K562 (cell line): ENCODE data around the gene AP1M2. TPM values are rescaled to one million over a fixed set of nuclear protein-coding genes. Genes with fewer than 3 reads are reported as not detected.

ENCODE experiments used
- ATF7 ChIP-seq: fragments of 450-650 bp; IDR thresholded peaks from 2 replicates; pipeline ENCODE4 v1.7.1; 2014; ENCODE audit warnings: mild to moderate bottlenecking, moderate library complexity
- CCNT2 ChIP-seq: IDR thresholded peaks from 2 replicates; pipeline ENCODE4 v1.6.1; 2011; ENCODE audit warnings: borderline replicate concordance, low read depth, mild to moderate bottlenecking, moderate library complexity, mixed read lengths, low read length; ENCODE audit not compliant: insufficient read length; ENCODE audit errors: extremely low read depth
- ELK3 ChIP-seq: fragments of 450-650 bp; formaldehyde crosslinking; IDR thresholded peaks from 2 replicates; pipeline ENCODE4 v1.4.0; 2020; ENCODE audit warnings: mild to moderate bottlenecking
- EZH2 ChIP-seq: IDR thresholded peaks from 2 replicates; pipeline ENCODE4 v1.6.1; 2012; ENCODE audit warnings: low read depth, mild to moderate bottlenecking, inconsistent platforms, low read length, borderline replicate concordance
- GTF2A2 ChIP-seq: IDR thresholded peaks from 2 replicates; pipeline ENCODE4 v1.6.1; 2016; ENCODE audit warnings: mild to moderate bottlenecking, missing genetic modification characterization, missing compliant biosample characterization
- HIVEP1 ChIP-seq: fragments of 250-450 bp; sonication (Bioruptor Pico); IDR thresholded peaks from 2 replicates; pipeline ENCODE4 v1.4.0; 2020; ENCODE audit warnings: mild to moderate bottlenecking
- HNRNPK ChIP-seq: fragments of 200-400 bp; formaldehyde crosslinking; IDR thresholded peaks from one replicate; pipeline ENCODE4 v1.6.1; 2018; ENCODE audit warnings: mild to moderate bottlenecking, low read depth, low read length; ENCODE audit not compliant: poor library complexity, severe bottlenecking
- KLF16 ChIP-seq: IDR thresholded peaks from 2 replicates; pipeline ENCODE4 v1.6.1; 2016; ENCODE audit warnings: antibody characterized with exemption
- L3MBTL2 ChIP-seq: fragments of 450-650 bp; IDR thresholded peaks from 2 replicates; pipeline ENCODE4 v1.6.1; 2016; ENCODE audit warnings: mild to moderate bottlenecking, moderate library complexity
- NFE2 ChIP-seq: IDR thresholded peaks from 2 replicates; pipeline ENCODE4 v1.6.1; 2014; ENCODE audit warnings: antibody characterized with exemption, low read depth
- PML ChIP-seq: IDR thresholded peaks from 2 replicates; pipeline ENCODE4 v1.6.1; 2012; ENCODE audit warnings: low read length, inconsistent platforms
- POLR3G ChIP-seq: IDR thresholded peaks from 2 replicates; pipeline ENCODE4 v1.6.1; 2011; ENCODE audit not compliant: insufficient read length, insufficient replicate concordance; ENCODE audit errors: extremely low read depth
- RBM34 ChIP-seq: fragments of 200-400 bp; formaldehyde crosslinking; IDR thresholded peaks from 2 replicates; pipeline ENCODE4 v1.6.1; 2018; ENCODE audit warnings: low read length, borderline replicate concordance; ENCODE audit not compliant: insufficient read depth
- RBM39 ChIP-seq: fragments of 200-400 bp; formaldehyde crosslinking; optimal IDR thresholded peaks from 2 replicates; pipeline ENCODE3; 2018; ENCODE audit warnings: low read depth, low read length
- SETDB1 ChIP-seq: IDR thresholded peaks from one replicate; pipeline ENCODE4 v1.6.1; 2012; ENCODE audit warnings: low read length, control low read depth, inconsistent platforms
- SRSF3 ChIP-seq: fragments of 200-400 bp; formaldehyde crosslinking; IDR thresholded peaks from 2 replicates; pipeline ENCODE4 v1.6.1; 2016; ENCODE audit warnings: mild to moderate bottlenecking, low read length, moderate library complexity; ENCODE audit not compliant: insufficient read depth
- STAT5B ChIP-seq: fragments of 250-450 bp; sonication (Bioruptor Pico); IDR thresholded peaks from 2 replicates; pipeline ENCODE4 v1.8.0; 2021; ENCODE audit warnings: mild to moderate bottlenecking, inconsistent platforms
- TEAD2 ChIP-seq: fragments of 450-650 bp; IDR thresholded peaks from 2 replicates; pipeline ENCODE4 v1.6.1; 2016; ENCODE audit warnings: missing genetic modification characterization, control low read depth, missing compliant biosample characterization
- TRIM28 ChIP-seq: fragments of 450-650 bp; IDR thresholded peaks from 2 replicates; pipeline ENCODE4 v1.6.1; 2017
- ZC3H11A ChIP-seq: IDR thresholded peaks from 2 replicates; pipeline ENCODE4 v1.6.1; 2012; ENCODE audit warnings: low read depth, low read length, improper control_type of control experiment
- ZNF24 ChIP-seq: fragments of 450-650 bp; IDR thresholded peaks from 2 replicates; pipeline ENCODE4 v1.6.1; 2016
- ZNF75A ChIP-seq: fragments of 450-650 bp; formaldehyde crosslinking; IDR thresholded peaks from 2 replicates; pipeline ENCODE4 v1.4.0; 2020; ENCODE audit warnings: mild to moderate bottlenecking
- polyA plus RNA-seq, 8 experiments: library from polyadenylated mRNA; depleted of rRNA in 4 of 8; stranded (reverse) in 5 of 8; unstranded in 3 of 8; fragments of >200 nt; fragmentation: Nextera tagmentation in 2 of 8; fragmentation: Illumina TruSeq in 1 of 8; extraction: Ambion mirVana in 2 of 8; extraction: Trizol in 1 of 8; gene quantifications; 2 replicates each; pipeline versions ENCODE4 v1.2.1 to v1.2.3, GENCODE V29; 2011 to 2014; ENCODE audit warnings: inconsistent platforms in 1 of 8, missing spikeins in 1 of 8
- total RNA-seq, 7 experiments: library from RNA; depleted of rRNA in 6 of 7; stranded (reverse); fragments of >200 nt in 6 of 7; fragmentation: Illumina TruSeq in 2 of 7; extraction: Trizol in 2 of 7; gene quantifications; 2 replicates each; pipeline versions ENCODE4 v1.2.1 to v1.2.3, GENCODE V29; 2011 to 2021; ENCODE audit warnings: low replicate concordance in 1 of 7
- TF ChIP-seq, protein P1 (sequence below): fragments of 250-450 bp; sonication (Bioruptor Pico); IDR thresholded peaks from 2 replicates; pipeline ENCODE4 v1.5.0; 2020; ENCODE audit warnings: mild to moderate bottlenecking
- TF ChIP-seq, protein P2 (sequence below): fragments of 250-450 bp; sonication (Bioruptor Pico); IDR thresholded peaks from 2 replicates; pipeline ENCODE4 v1.9.0; 2021; ENCODE audit warnings: mild to moderate bottlenecking
- TF ChIP-seq, protein P3 (sequence below): fragments of 450-650 bp; formaldehyde crosslinking; IDR thresholded peaks from 2 replicates; pipeline ENCODE4 v1.4.0; 2020; ENCODE audit warnings: mild to moderate bottlenecking, moderate library complexity
- TF ChIP-seq, protein P4 (sequence below): fragments of 250-450 bp; sonication (Bioruptor Pico); IDR thresholded peaks from 2 replicates; pipeline ENCODE4 v1.4.0; 2020

AP1M2 gene
- total and polyA plus RNA-seq, 9 of the 15 experiments (the other 6 are each of a cell fraction or from before 2014, with no cell fraction given) = 0.33 to 1.4 (median 0.89) TPM; not detected in 1

DNA sequence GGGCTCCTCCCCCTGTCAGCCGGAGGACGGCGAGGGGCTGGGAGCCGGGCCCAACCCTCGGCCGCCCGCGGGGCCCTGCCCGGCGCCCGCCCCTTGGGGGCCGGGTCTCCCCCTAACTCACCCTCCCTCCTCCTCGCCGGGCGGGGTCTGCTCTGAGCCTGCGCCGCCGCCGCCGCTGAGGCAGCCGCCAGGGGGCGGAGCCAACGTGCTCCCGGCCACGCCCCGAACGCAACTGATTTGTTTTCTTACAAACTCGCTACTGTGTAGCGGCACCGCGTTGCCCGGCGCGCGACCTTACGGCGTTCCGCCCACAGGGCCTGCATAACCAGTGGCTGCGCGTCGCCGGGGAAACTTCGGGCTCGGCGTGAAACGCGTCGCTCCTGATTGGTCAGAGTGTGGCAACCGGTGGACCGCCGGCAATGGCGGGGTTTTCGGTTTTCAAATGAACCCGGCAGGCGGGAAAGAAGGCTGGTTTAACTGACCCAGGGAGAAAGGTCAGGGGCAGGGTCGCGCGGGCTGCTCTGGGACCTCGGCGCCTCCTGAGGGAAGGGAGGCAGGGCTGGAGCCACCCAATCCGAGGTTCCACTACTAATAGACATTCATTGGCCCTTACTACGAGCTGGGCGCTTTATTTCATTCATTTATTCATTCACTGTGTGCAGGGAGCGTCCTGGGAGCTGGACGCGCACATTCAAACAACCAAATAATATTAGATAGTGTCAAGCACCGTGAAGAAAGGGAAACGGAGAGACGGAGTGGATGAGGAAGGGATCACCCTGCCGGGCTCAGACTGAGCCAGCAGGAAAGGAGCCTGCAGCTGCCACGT lies 18.1 kb downstream of the AP1M2 start, which contains the start of gene CDKN2D (continued):
- TF ChIP-seq TEAD2 (tag) = no peak
- TF ChIP-seq EZH2 = no peak
- TF ChIP-seq NFE2 = no peak
- TF ChIP-seq ELK3 = no peak
- TF ChIP-seq, protein P1, sequence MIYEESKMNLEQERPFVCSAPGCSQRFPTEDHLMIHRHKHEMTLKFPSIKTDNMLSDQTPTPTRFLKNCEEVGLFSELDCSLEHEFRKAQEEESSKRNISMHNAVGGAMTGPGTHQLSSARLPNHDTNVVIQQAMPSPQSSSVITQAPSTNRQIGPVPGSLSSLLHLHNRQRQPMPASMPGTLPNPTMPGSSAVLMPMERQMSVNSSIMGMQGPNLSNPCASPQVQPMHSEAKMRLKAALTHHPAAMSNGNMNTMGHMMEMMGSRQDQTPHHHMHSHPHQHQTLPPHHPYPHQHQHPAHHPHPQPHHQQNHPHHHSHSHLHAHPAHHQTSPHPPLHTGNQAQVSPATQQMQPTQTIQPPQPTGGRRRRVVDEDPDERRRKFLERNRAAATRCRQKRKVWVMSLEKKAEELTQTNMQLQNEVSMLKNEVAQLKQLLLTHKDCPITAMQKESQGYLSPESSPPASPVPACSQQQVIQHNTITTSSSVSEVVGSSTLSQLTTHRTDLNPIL (CRISPR knock-in tag) = no peak
- no peak for TF ChIP-seq POLR3G
- peak; percentile 92 for TF ChIP-seq L3MBTL2
- TF ChIP-seq ZC3H11A = no peak
- TF ChIP-seq HNRNPK = no peak
- peak; percentile 72 for TF ChIP-seq ATF7
- TF ChIP-seq ZNF24 = peak; percentile 91
- no peak for TF ChIP-seq RBM34
- TF ChIP-seq, protein P2, sequence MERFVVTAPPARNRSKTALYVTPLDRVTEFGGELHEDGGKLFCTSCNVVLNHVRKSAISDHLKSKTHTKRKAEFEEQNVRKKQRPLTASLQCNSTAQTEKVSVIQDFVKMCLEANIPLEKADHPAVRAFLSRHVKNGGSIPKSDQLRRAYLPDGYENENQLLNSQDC (CRISPR knock-in tag) = 0 out of 2 replicates have a peak, but pooled peaks have one; percentile 18
- TF ChIP-seq, protein P3, sequence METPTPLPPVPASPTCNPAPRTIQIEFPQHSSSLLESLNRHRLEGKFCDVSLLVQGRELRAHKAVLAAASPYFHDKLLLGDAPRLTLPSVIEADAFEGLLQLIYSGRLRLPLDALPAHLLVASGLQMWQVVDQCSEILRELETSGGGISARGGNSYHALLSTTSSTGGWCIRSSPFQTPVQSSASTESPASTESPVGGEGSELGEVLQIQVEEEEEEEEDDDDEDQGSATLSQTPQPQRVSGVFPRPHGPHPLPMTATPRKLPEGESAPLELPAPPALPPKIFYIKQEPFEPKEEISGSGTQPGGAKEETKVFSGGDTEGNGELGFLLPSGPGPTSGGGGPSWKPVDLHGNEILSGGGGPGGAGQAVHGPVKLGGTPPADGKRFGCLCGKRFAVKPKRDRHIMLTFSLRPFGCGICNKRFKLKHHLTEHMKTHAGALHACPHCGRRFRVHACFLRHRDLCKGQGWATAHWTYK (CRISPR knock-in tag) = no peak
- no peak for TF ChIP-seq SETDB1
- TF ChIP-seq, protein P4, sequence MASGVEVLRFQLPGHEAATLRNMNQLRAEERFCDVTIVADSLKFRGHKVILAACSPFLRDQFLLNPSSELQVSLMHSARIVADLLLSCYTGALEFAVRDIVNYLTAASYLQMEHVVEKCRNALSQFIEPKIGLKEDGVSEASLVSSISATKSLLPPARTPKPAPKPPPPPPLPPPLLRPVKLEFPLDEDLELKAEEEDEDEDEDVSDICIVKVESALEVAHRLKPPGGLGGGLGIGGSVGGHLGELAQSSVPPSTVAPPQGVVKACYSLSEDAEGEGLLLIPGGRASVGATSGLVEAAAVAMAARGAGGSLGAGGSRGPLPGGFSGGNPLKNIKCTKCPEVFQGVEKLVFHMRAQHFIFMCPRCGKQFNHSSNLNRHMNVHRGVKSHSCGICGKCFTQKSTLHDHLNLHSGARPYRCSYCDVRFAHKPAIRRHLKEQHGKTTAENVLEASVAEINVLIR (CRISPR knock-in tag) = 0 out of 2 replicates have a peak, but pooled peaks have one; percentile 14
- TF ChIP-seq KLF16 = no peak
- no peak for TF ChIP-seq GTF2A2 (tag)
- TF ChIP-seq HIVEP1 (CRISPR knock-in tag) = no peak
- TF ChIP-seq RBM39 = no peak
- peak; percentile 80 for TF ChIP-seq CCNT2
- TF ChIP-seq STAT5B = no peak
- no peak for TF ChIP-seq ZNF75A (CRISPR knock-in tag)
- TF ChIP-seq SRSF3 = no peak
- peak; percentile 53; the same call in 1 of the 2 replicates for TF ChIP-seq PML
- TF ChIP-seq TRIM28 = no peak; the same call in 1 of the 2 replicates
